Measurements from ENCODE around the gene TMEM126A. TPM values are rescaled to one million over a fixed set of nuclear protein-coding genes. Genes with fewer than 3 reads are reported as not detected.

TMEM126A gene
- total RNA-seq, 4 donors from 2014 or later = 4.0 to 17.5 (median 11.3) TPM; not detected in 1

GRCh38 chr11:85695546-85695945 lies 47.8 kb downstream of the TMEM126A start:
- no peaks in the 10 kb centered on the region for H3K27me3 ChIP-seq
- in situ Hi-C loops (cut with MboI; ENCODE audit: low pct_ligation_motif_present in 1 of 4, low pct_unique_long_range_greater_than_20kb in 1 of 4, low sequenced_read_pairs in 3 of 4) (no loop called here), intact Hi-C loops (cut with DNase I; ENCODE audit: low total_unique reads) (no loop called here)
- H3K27ac ChIP-seq = no peak overlapping the region
- no peaks in the 10 kb centered on the region for H3K36me3 ChIP-seq
- TF ChIP-seq EP300 (IDR thresholded peaks at IDR 0.05; ENCODE audit: low read depth) (no peak), POLR2A (IDR thresholded peaks at IDR 0.05) (no peak), CTCF (IDR thresholded peaks at IDR 0.05) (no peak), POLR2AphosphoS5 (IDR thresholded peaks at IDR 0.05) (no peak)
- H3K9me3 ChIP-seq = no peaks in the 10 kb centered on the region
- H3K4me3 ChIP-seq = no peak overlapping the region
- peaks cover 0 to 5% (median 0%) of the 10 kb centered on the region in 4 donors for H3K4me1 ChIP-seq
- no peak for DNase-seq

GRCh38 chr11:85697747-85698146 lies 50.0 kb downstream of the TMEM126A start:
- Histone ChIP-seq H3K27me3 (no peaks in the 10 kb centered on the region), H3K27ac (no peak overlapping the region), H3K36me3 (no peaks in the 10 kb centered on the region), H3K4me1 (peaks cover 0 to 5% (median 0%) of the 10 kb centered on the region in 4 donors), H3K4me3 (no peak overlapping the region), H3K9me3 (no peaks in the 10 kb centered on the region)
- intact Hi-C loops (cut with DNase I; ENCODE audit: low total_unique reads) (no loop called here), in situ Hi-C loops (cut with MboI; ENCODE audit: low pct_ligation_motif_present in 1 of 4, low pct_unique_long_range_greater_than_20kb in 1 of 4, low sequenced_read_pairs in 3 of 4) (no loop called here)
- 95 to 98% methylated on average over 2 of the region's 2 CpGs for WGBS, 2 donors (ENCODE audit: low coverage in 1 of 2)
- DNase-seq = no peak
- TF ChIP-seq EP300 (IDR thresholded peaks at IDR 0.05; ENCODE audit: low read depth) = no peak
- no peak for TF ChIP-seq POLR2A (IDR thresholded peaks at IDR 0.05)
- TF ChIP-seq POLR2AphosphoS5 (IDR thresholded peaks at IDR 0.05) = no peak
- TF ChIP-seq CTCF (IDR thresholded peaks at IDR 0.05) = no peak

- intact Hi-C loops (cut with DNase I; ENCODE audit: low total_unique reads) (no loop called here), in situ Hi-C loops (cut with MboI; ENCODE audit: low pct_ligation_motif_present in 1 of 4, low pct_unique_long_range_greater_than_20kb in 1 of 4, low sequenced_read_pairs in 3 of 4) (no loop called here)
Measured at GRCh38 chr11:85698195-85698594, 50.4 kb downstream of the TMEM126A start.

GRCh38 chr11:85699957-85700741 lies 52.4 kb downstream of the TMEM126A start:
- Histone ChIP-seq H3K36me3 (no peaks in the 10 kb centered on the region), H3K27ac (no peak overlapping the region), H3K4me1 (peaks cover 0 to 5% (median 0%) of the 10 kb centered on the region in 4 donors), H3K4me3 (no peak overlapping the region), H3K27me3 (no peaks in the 10 kb centered on the region), H3K9me3 (no peaks in the 10 kb centered on the region)
- in situ Hi-C loops (cut with MboI; ENCODE audit: low pct_ligation_motif_present in 1 of 4, low pct_unique_long_range_greater_than_20kb in 1 of 4, low sequenced_read_pairs in 3 of 4) = no loop called here
- no peak for TF ChIP-seq CTCF (IDR thresholded peaks at IDR 0.05)
- no peak for TF ChIP-seq POLR2AphosphoS5 (IDR thresholded peaks at IDR 0.05)
- no peak for TF ChIP-seq EP300 (IDR thresholded peaks at IDR 0.05; ENCODE audit: low read depth)
- 23 to 40% methylated on average over 2 of the region's 2 CpGs for WGBS, 2 donors (ENCODE audit: low coverage in 1 of 2)
- no peak for DNase-seq
- intact Hi-C loops (cut with DNase I; ENCODE audit: low total_unique reads) = no loop called here

More at GRCh38 chr11:85698195-85698594, 50.4 kb downstream of the TMEM126A start:
- Histone ChIP-seq H3K36me3 (no peaks in the 10 kb centered on the region), H3K27me3 (no peaks in the 10 kb centered on the region), H3K4me1 (peaks cover 0 to 5% (median 0%) of the 10 kb centered on the region in 4 donors), H3K4me3 (no peak overlapping the region), H3K9me3 (no peaks in the 10 kb centered on the region), H3K27ac (no peak overlapping the region)
- WGBS, 2 donors (ENCODE audit: low coverage in 1 of 2) = 77 to 81% methylated on average over 1 of the region's 1 CpG
- no peak for DNase-seq
- TF ChIP-seq CTCF (IDR thresholded peaks at IDR 0.05) (no peak), POLR2AphosphoS5 (IDR thresholded peaks at IDR 0.05) (no peak), EP300 (IDR thresholded peaks at IDR 0.05; ENCODE audit: low read depth) (no peak), POLR2A (IDR thresholded peaks at IDR 0.05) (no peak)
